HCT116 (cell line): ENCODE data around the gene BCAP31. TPM values are rescaled to one million over a fixed set of nuclear protein-coding genes. Genes with fewer than 3 reads are reported as not detected.

Experiments used
- ATAC-seq: fragments of 200-7000 bp; cut with Tn5 transposase; 2 replicates; pipeline ENCODE4 v1.9.1; 2020; ENCODE audit warnings: mild to moderate bottlenecking, moderate library complexity
- BruUV-seq: library from RNA; stranded (reverse); fragments of 400-500 nt; replicated peaks from 2 replicates; lab custom pipeline; 2021; lab: Mats Ljungman, UMichigan
- CTCF ChIA-PET: fragments of 300-600 bp; sonication (Branson Sonifier 250); formaldehyde crosslinking; loops from one replicate; lab custom pipeline; 2021; ENCODE audit warnings: antibody characterized with exemption; lab: Charles Lee
- POLR2A ChIA-PET: fragments of 300-600, 350-600 bp; sonication (Branson Sonifier 250); formaldehyde crosslinking; loops from one replicate; lab custom pipeline; 2021; ENCODE audit warnings: antibody characterized with exemption; lab: Charles Lee
- RAD21 ChIA-PET, 2 experiments: fragments of 300-600 bp; sonication (Branson Sonifier 250); formaldehyde crosslinking; loops; one replicate each; lab custom pipeline; 2023; ENCODE audit warnings: low total read pairs in 2 of 2; ENCODE audit not compliant: uncharacterized antibody in 2 of 2, unreplicated experiment in 2 of 2, low non-redundant PET in 1 of 2; lab: Charles Lee
- DNase-seq: peaks from one replicate; pipeline ENCODE4 v3.0.0-alpha.2; 2010; ENCODE audit warnings: low read depth, low spot score
- H2AFZ ChIP-seq: fragments of 200-600 bp; shearing (Covaris generic), sonication (generic); 2 replicates; pipeline ENCODE4 v1.6.1; 2017; ENCODE audit warnings: low read depth, mixed run types, mixed read lengths, antibody characterized with exemption, low read length; ENCODE audit not compliant: poor library complexity, severe bottlenecking
- H3K27ac ChIP-seq: 2 replicates; pipeline ENCODE4 v1.5.1; 2012; ENCODE audit warnings: low read depth, low read length
- H3K27me3 ChIP-seq: fragments of 200-600 bp; sonication (generic); 2 replicates; pipeline ENCODE4 v1.6.1; 2016; ENCODE audit warnings: mixed run types, low read length, mixed read lengths; ENCODE audit not compliant: insufficient read depth
- H3K36me3 ChIP-seq, 2 experiments: fragments of 200-500 bp in 1 of 2; fragments of 200-600 bp in 1 of 2; sonication (Bioruptor generic) in 1 of 2; sonication (generic) in 1 of 2; 2 replicates each; pipeline versions ENCODE4 v1.5.1 to v1.6.1; 2014 to 2016; ENCODE audit warnings: low read length in 2 of 2, inconsistent platforms in 1 of 2, mixed read lengths in 1 of 2, mixed run types in 1 of 2; ENCODE audit not compliant: insufficient read depth in 2 of 2, control insufficient read depth in 1 of 2
- H3K4me1 ChIP-seq, 2 experiments: fragments of 200-600 bp in 1 of 2; sonication (generic) in 1 of 2; 2 replicates each; pipeline versions ENCODE4 v1.5.1 to v1.6.1; 2012 to 2017; ENCODE audit warnings: low read length in 2 of 2, inconsistent platforms in 1 of 2, mild to moderate bottlenecking in 1 of 2, mixed read lengths in 1 of 2, mixed run types in 1 of 2, moderate library complexity in 1 of 2; ENCODE audit not compliant: insufficient read depth in 2 of 2, control insufficient read depth in 1 of 2
- H3K4me2 ChIP-seq: fragments of 200-600 bp; sonication (generic); 2 replicates; pipeline ENCODE4 v1.6.1; 2017; ENCODE audit warnings: mixed run types, low read length, mixed read lengths
- H3K4me3 ChIP-seq, 2 experiments: fragments of 200-600 bp in 1 of 2; sonication (generic) in 1 of 2; replicated peaks in 1 of 2; 2 replicates each; pipeline ENCODE4 v1.5.1; 2011 to 2016; ENCODE audit warnings: low read length in 2 of 2, control low read depth in 1 of 2, low read depth in 1 of 2, mild to moderate bottlenecking in 1 of 2, mixed read lengths in 1 of 2, mixed run types in 1 of 2
- H3K79me2 ChIP-seq: fragments of 200-600 bp; sonication (generic); 2 replicates; pipeline ENCODE4 v1.6.1; 2017; ENCODE audit warnings: mild to moderate bottlenecking, mixed run types, low read length, moderate library complexity, mixed read lengths; ENCODE audit not compliant: insufficient read depth
- H3K9ac ChIP-seq: fragments of 200-600 bp; sonication (generic); 2 replicates; pipeline ENCODE4 v1.6.1; 2016; ENCODE audit warnings: low read length, mixed read lengths
- H3K9me2 ChIP-seq: fragments of 200-600 bp; sonication (generic), shearing (Covaris generic); 2 replicates; pipeline ENCODE4 v1.6.1; 2017; ENCODE audit warnings: mixed run types, mild to moderate bottlenecking, moderate library complexity; ENCODE audit not compliant: insufficient read depth
- H3K9me3 ChIP-seq, 2 experiments: fragments of 200-500 bp in 1 of 2; fragments of 200-600 bp in 1 of 2; sonication (Bioruptor generic) in 1 of 2; sonication (generic) in 1 of 2; 2 replicates each; pipeline ENCODE4 v1.6.1; 2014 to 2017; ENCODE audit warnings: low read length in 2 of 2, mixed read lengths in 2 of 2, inconsistent platforms in 1 of 2, low read depth in 1 of 2, mild to moderate bottlenecking in 1 of 2, mixed run types in 1 of 2, moderate library complexity in 1 of 2; ENCODE audit not compliant: control insufficient read depth in 1 of 2, insufficient read depth in 1 of 2
- H4K20me1 ChIP-seq: fragments of 200-600 bp; sonication (generic), shearing (Covaris generic); 2 replicates; pipeline ENCODE4 v1.6.1; 2017; ENCODE audit warnings: mixed run types, mild to moderate bottlenecking, moderate library complexity; ENCODE audit not compliant: insufficient read depth
- EGR1 ChIP-seq: IDR thresholded peaks from 2 replicates; pipeline ENCODE4 v1.6.1; 2012; ENCODE audit warnings: low read depth
- ELF1 ChIP-seq: IDR thresholded peaks from 2 replicates; pipeline ENCODE4 v1.6.1; 2012; ENCODE audit warnings: low read depth, borderline replicate concordance
- FOSL1 ChIP-seq: IDR thresholded peaks from 2 replicates; pipeline ENCODE4 v1.6.1; 2012; ENCODE audit warnings: low read depth
- RAD21 ChIP-seq: IDR thresholded peaks from 2 replicates; pipeline ENCODE4 v1.6.1; 2012; ENCODE audit warnings: low read depth, mild to moderate bottlenecking
- TCF7L2 ChIP-seq: IDR thresholded peaks from 2 replicates; pipeline ENCODE4 v1.7.0; 2011; ENCODE audit warnings: borderline replicate concordance, inconsistent platforms; ENCODE audit not compliant: insufficient read depth, insufficient read length; ENCODE audit errors: extremely low read depth
- ZFX ChIP-seq: fragments of 450-650 bp; IDR thresholded peaks from 2 replicates; pipeline ENCODE4 v1.6.1; 2017
- intact Hi-C: fragments of 100-400 bp; cut with micrococcal nuclease; formaldehyde crosslinking; loops from 2 replicates; pipeline ENCODE4 v1.10.0; 2022
- total RNA-seq: library from RNA; stranded (reverse); gene quantifications from one replicate; pipeline ENCODE4 v1.2.1, GENCODE V29; 2021; ENCODE audit not compliant: unreplicated experiment
- TF ChIP-seq, protein P1 (sequence below): IDR thresholded peaks from 2 replicates; pipeline ENCODE4 v1.6.1; 2012; ENCODE audit warnings: low read depth
- TF ChIP-seq, protein P2 (sequence below): IDR thresholded peaks from 2 replicates; pipeline ENCODE4 v1.6.1; 2012

BCAP31 gene
- total RNA-seq, 1 experiment from 2014 or later: 185 TPM

DNA sequence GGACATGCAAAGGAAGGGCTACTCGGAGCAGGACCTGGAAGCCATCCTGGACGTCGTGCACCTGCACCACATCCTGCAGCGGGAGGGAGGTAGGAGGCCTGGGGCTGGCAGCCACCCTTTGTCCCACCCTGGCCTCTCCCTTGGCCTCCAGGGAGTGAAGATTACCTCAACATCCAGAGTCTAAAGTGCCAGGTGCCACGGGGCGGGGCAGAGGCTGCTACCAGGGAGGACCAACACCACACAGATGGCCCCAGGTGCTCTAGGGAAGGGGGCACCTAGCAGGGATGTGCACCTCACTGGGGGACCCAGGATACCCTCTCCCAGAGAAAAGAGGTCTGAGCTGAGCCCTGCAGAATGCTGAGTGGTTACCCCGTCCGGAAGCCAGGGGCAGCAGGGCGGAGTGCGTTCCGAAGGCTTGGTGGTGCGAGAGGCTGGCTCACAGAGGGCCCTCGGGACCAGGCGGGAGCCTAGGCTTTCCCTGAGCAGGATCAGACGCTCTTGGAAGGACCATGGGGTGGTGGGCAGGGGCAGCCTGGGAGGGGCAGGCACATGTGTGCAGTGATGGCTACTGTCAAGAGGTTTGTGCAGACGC, 16.5 kb upstream of the BCAP31 start:
- Histone ChIP-seq H3K9me2 (no peaks in the 10 kb centered on the region), H3K27ac (no peak overlapping the region), H2AFZ (no peak overlapping the region), H3K4me2 (no peak overlapping the region), H3K9me3 (no peaks in the 10 kb centered on the region), H3K27me3 (no peaks in the 10 kb centered on the region), H3K4me3 (no peak overlapping the region), H3K9ac (no peak overlapping the region), H3K36me3 (no peaks in the 10 kb centered on the region), H4K20me1 (no peaks in the 10 kb centered on the region), H3K79me2 (no peaks in the 10 kb centered on the region), H3K4me1 (no peaks in the 10 kb centered on the region)
- intact Hi-C loops: no loop called here
- POLR2A ChIA-PET: no interaction called here
- ATAC-seq (no peak), DNase-seq (no peak)
- no TSS peak for BruUV-seq
- CTCF ChIA-PET: no interaction called here
- RAD21 ChIA-PET: no interaction called here
- TF ChIP-seq TCF7L2: no peak
- no peak for TF ChIP-seq ZFX
- TF ChIP-seq RAD21: no peak
- no peak for TF ChIP-seq EGR1
- no peak for TF ChIP-seq ELF1
- no peak for TF ChIP-seq FOSL1
- TF ChIP-seq, protein P1, sequence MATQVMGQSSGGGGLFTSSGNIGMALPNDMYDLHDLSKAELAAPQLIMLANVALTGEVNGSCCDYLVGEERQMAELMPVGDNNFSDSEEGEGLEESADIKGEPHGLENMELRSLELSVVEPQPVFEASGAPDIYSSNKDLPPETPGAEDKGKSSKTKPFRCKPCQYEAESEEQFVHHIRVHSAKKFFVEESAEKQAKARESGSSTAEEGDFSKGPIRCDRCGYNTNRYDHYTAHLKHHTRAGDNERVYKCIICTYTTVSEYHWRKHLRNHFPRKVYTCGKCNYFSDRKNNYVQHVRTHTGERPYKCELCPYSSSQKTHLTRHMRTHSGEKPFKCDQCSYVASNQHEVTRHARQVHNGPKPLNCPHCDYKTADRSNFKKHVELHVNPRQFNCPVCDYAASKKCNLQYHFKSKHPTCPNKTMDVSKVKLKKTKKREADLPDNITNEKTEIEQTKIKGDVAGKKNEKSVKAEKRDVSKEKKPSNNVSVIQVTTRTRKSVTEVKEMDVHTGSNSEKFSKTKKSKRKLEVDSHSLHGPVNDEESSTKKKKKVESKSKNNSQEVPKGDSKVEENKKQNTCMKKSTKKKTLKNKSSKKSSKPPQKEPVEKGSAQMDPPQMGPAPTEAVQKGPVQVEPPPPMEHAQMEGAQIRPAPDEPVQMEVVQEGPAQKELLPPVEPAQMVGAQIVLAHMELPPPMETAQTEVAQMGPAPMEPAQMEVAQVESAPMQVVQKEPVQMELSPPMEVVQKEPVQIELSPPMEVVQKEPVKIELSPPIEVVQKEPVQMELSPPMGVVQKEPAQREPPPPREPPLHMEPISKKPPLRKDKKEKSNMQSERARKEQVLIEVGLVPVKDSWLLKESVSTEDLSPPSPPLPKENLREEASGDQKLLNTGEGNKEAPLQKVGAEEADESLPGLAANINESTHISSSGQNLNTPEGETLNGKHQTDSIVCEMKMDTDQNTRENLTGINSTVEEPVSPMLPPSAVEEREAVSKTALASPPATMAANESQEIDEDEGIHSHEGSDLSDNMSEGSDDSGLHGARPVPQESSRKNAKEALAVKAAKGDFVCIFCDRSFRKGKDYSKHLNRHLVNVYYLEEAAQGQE: no peak
- TF ChIP-seq, protein P2, sequence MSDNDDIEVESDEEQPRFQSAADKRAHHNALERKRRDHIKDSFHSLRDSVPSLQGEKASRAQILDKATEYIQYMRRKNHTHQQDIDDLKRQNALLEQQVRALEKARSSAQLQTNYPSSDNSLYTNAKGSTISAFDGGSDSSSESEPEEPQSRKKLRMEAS: no peak
